GM19238 (cell line): ENCODE measurements around the gene DALRD3.

Experiments used
- DNase-seq: peaks from one replicate; pipeline ENCODE4 v3.0.0; 2011; ENCODE audit warnings: low spot score; ENCODE audit not compliant: insufficient read length

DALRD3 gene, protein sequence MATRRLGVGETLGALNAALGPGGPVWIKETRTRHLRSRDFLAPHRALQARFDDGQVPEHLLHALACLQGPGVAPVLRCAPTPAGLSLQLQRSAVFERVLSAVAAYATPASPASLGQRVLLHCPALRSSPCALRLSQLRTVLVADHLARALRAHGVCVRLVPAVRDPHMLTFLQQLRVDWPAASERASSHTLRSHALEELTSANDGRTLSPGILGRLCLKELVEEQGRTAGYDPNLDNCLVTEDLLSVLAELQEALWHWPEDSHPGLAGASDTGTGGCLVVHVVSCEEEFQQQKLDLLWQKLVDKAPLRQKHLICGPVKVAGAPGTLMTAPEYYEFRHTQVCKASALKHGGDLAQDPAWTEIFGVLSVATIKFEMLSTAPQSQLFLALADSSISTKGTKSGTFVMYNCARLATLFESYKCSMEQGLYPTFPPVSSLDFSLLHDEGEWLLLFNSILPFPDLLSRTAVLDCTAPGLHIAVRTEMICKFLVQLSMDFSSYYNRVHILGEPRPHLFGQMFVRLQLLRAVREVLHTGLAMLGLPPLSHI

DNA sequence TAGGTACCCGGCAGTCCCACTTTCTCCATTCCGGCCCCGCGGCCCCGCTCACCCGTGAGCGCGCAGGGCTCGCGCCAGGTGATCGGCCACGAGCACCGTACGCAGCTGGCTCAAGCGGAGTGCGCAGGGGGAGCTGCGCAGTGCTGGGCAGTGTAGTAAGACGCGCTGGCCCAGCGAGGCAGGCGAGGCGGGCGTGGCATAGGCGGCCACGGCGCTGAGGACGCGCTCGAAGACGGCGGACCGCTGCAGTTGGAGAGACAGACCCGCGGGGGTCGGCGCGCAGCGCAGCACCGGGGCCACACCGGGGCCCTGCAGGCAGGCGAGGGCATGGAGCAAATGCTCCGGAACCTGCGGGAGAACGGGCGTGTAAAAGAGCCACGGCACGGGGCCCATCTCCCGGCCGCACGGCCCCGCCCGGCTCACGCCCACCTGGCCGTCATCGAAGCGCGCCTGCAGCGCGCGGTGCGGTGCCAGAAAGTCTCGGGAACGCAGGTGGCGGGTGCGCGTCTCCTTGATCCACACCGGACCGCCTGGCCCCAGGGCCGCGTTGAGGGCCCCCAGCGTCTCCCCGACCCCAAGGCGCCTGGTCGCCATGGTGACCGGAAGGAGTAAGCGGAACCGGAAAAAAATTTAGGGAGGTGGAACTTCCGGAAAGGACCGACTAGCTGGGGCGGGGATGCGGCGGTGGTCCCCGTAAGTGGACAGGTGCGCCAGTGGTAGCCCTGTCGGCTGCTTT is at the start of gene DALRD3:
Gene DALRD3, minus strand, starts transcription at position 610 of the 736 bp plus-strand sequence. Its CDS starts 16 bp downstream, at position 594.
- DNase-seq, result peak; percentile 62

DNA sequence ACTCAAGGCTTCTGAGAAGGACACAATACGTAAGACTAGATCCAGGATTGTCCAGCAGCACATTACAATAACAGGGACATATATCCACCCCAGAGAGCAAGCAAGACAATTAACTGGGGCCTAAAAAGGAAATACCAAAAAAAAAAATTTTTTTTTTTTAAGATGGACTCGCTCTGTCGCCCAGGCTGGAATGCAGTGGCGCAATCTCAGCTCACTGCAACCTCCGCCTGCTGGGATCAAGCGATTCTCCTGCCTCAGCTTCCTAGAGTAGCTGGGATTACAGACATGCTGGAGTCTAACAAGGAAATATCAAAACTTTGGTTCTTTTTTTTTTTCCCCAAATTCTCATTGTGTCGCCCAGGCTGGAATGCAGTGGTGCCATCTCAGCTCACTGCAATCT is 39.6 kb upstream of the DALRD3 start:
- DNase-seq, result no peak

DNA sequence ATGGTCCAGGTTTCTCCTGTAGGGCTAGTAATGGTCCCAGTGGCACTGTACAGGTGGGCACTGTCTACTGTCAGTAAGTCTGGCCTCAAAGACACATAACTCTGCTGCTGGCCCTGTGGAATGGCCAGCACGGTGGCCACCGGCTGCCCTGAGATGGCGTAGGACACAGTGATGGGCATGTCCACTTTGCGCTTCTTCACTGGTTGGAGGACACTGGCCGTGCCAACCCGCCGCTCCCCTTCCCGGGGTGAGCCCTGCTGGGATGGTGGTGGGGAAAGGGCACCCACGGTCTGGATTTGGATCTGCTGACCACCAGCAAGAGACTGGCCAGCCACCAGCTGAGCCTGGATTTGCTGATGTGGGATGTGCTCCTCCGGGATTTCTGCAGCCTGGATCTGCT is 38.9 kb upstream of the DALRD3 start:
- DNase-seq, result no peak

DNA sequence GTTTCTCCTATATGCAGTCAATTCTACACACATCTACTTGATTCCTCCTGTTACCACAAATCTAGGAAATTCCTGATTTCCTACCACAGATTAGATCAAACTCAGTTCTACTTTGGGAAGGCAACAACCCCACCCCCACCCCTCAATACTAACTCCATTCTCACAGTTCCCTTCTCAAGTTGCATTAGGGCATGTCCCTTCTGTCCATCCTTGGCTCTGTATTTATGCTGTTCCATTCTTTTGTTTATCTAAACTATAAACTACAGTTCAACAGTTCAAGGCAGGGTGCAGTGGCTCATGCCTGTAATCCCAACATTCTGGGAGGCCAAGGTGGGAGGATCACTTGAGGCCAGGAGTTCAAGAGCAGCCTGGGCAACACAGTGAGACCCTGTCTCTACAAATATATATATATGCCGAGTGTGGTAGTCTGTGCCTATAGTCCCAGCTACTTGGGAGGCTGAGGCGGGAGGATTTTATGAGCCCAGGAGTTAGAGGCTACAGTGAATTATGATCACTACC is 36.0 kb upstream of the DALRD3 start:
- DNase-seq, result no peak

DNA sequence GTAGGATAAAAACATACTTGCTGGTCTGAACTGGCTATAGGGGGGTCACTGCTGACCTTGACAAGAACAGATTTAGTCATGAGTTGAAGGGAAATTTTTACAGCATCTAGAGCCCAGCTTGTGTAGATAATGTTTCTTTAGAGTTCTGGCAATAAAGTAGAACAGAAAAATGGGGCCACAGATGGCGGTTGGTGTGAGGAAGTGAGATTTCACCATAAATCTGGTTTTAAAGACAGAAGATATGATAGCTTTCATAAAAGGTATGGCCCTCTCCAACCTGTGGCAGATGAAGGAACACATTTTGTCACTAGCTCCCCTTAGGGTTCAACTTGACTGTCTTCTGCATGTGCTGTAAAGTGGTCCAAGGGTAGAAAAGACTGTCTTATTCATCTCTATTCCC is 35.2 kb upstream of the DALRD3 start:
- DNase-seq, result no peak

DNA sequence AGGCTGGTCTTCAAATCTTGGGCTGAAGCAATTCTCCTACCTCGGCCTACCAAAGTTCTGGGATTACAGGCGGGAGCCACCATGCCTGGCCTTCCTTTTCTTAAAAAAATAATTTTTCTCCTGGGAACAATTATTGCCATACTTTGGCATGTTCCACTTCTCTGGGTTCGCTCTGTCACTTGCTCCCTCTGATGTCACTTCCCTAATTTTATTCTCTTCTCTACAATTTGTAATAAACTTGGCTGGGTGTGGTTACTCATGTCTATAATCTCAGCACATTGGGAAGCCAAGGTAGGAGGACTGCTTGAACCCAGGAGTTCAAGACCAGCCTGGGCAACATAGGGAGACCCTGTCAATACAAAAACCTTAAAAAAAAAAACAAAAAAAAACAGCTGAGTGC is 16.9 kb upstream of the DALRD3 start:
- no peak for DNase-seq

DNA sequence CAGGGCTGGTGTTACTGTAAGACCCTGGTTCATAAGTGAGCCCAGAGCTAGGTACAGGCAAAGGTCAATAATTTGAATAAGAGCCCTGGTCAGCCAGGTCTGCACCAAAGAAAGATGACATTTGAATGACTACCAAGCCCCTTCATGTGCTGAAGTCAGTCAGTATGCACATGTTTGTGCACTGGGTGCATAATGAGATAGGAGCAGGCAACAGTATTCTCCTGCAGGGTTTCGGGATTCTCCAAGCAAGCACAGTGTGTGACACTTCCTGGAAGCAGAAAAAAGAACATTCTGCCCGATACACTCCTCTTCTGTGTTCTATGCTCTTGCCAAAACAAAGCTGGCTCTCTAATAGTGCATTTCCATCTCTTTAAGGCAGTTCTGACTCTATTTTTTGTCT is 16.3 kb upstream of the DALRD3 start:
- no peak for DNase-seq

DNA sequence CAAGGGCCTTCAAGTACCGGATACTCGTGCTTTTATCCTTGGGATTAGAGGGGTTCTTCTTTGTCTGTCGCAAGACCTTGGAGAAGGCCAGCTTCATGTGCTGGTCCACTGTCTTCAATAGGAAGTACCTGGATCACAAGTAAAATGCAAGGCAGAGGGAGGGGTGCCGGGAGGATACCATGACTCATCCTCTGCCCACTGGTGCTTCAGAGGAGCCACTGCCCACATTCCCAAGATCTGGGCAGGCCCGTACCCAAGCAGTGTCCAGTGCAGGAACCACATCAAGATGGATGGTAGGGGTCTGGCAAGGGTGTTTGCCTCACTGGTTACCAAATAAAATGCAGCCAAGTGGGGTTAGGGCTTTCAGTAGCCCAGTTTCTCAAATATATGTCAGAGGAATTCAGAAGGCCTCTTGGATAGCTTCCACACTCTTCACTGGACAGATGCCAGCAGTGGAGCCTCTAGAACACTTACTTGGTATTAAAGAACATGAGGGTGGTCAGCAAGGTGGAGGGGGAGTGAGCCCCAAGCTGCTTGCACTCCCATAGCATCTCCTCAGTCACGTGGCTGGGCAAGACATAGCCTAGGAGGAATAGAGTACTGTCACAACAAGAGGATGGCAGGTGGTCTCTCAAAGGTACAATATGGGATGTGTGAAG is 14.4 kb upstream of the DALRD3 start:
- no peak for DNase-seq

DNA sequence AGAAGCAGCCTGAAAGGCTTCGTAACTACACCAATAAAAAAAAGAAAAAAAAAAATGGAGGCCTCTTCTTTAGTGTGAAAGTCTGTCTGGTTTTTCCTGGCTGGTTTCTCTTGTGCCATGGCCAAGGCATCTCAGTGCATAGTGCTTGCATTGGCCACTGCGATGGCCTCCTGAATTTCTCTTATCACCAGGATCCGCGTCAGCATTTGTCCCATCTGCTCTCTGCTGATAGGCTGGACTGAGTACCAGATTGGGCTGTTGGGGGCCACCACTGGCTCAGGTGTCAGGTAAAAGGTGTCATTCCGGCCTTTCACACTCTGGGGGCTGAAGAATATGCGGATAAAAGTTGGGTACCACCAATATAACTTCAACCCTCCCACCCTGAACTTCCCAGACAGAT is 11.9 kb upstream of the DALRD3 start:
- no peak for DNase-seq

DNA sequence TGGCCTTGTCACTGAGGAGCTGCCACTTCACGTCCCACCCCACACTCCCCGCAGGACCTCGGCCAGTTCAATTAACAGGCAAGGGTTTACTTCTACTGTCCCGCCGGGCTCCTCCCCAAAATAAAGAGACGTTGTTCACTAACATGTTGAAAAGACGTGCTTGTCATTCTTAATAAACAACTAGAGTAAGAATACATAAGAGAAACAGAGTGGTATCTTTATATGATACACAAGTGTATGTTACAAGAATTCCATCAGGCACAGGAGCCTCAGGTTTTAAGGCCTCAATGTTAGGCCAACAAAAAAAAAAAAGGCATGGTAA is 11.1 kb upstream of the DALRD3 start:
- no peak for DNase-seq

DNA sequence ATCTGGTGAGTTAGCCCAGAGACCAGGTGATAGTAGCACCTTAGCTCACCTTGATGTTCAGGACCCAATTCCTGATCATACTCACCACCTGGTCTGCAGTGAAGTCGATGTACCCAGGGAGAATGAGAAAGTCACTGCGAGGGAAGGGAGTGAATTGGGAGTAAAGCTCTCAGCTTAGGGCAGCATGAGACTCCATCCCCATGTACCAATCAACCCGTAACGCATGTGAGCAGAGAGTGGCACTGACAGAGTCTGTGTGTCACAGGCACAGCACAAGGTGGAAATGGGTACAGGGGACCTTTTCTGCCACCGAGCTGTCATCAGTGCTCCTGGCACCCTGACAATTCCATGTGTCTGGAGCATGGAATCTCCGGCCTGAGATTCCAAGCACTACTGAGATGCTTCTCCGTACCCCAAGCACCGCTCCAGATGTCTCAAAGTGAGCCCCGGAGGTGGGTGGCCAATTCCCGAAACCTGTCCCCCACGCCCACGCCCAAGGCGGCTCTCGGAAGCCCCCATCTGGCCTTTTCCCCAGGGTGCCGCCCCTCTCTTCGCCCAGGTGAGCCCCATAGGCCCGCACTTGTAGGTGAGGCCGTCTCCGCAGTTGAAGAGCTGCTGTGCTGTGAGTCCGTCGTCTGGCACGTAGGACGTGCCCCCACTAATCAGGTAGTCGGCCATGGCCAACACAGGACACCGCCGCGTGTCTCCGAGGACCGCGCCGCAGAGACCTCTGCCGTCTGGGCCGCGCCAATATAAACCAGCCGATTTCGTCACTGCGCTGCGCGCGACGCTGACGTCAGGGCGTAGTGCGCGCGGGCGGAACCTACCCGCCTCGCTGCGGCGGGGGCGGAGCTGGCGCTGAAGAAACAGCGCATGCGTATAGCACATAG is 10.5 kb upstream of the DALRD3 start, which contains the start of gene IMPDH2:
Gene IMPDH2, minus strand, starts transcription at position 726 of the 890 bp plus-strand sequence. Its CDS starts 48 bp downstream, at position 678.
- peak; percentile 70 for DNase-seq

DNA sequence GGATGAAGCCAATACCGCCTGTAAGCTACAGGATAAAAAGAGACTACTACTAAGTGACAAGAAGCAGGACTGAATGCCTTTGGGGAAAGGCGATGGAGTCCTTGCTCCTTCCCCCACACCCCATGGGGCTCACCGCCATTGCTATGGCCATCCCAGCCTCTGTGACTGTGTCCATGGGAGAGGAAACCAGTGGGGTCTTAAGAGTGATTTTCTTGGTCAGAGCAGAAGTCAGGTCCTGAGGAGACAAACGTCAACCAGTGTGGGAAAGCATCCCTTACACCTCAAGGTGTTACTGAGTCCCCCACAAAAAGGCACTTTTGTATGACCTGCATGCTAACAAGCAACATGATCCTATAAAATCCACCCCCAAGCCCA is 9.9 kb upstream of the DALRD3 start:
- DNase-seq, result no peak

DNA sequence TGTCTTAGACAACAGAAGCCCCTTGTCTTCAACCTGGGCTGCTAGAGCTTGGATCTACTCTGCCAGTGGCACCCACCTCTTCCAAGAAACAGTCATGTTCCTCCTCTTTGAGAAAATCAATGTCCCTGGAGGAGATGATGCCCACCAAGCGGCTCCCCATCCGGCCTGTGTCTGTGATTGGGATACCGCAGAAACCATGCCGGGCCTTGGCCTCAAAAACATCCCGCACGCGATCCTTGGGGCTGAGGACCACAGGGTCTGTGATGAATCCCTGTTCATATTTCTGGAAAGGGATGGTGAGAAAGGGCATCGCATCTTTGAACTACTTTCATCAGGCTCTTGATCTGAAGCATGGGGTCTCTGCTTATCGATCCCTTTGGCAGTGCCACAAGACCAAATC is 9.3 kb upstream of the DALRD3 start:
- no peak for DNase-seq

DNA sequence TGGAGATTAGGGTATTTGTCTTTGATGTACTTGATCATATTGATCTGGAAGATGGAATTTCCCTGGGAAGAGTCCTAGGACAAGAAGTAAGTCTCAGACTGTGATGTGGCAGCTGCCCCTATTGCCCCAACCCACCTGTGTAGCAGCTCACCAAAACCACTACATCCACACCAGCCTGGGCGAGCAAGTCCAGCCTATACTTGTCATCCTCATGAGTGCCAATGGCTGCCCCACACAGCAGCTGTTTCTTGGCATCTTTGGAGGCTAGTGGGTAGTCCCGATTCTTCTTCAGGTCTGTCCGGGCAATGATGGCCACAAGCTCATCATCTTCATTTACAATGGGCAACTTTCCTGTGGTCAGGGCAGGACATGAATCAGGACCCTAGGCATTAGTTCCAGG is 8.2 kb upstream of the DALRD3 start:
- DNase-seq, result no peak

DNA sequence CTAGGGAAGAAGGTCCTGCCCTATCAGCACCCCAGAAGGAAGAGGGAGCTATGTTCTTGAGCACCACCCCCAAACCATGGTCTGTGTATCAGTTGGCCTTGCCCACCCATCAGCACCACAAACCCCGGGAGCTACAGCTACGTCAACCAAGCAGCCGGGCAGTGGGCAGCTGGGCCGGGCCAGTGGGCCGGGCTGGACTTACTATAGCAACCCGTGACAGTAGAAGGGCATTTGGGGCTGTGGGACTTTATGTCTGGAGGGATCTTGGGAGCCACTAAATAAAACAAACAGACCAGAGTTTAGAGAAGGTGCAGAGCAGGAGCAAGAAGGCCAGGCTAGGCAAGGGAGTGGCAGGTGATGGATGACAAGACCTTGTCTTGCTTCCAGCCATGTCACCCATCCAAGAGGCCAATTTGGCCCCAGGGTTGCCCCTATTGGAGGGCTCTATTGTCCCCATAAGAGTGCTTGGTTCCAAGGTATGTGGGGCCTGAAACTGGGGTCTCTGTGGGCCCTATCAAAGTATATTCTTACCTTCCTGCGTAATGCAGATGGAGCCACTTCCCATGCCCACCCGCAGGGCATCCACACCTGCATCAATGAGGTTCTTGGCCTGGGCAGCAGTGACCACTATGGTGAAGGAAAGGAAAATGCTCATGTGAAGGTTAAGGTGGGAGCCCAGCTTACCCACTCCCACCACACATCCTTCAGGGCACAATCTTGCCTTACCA is 7.6 kb upstream of the DALRD3 start:
- no peak for DNase-seq

DNA sequence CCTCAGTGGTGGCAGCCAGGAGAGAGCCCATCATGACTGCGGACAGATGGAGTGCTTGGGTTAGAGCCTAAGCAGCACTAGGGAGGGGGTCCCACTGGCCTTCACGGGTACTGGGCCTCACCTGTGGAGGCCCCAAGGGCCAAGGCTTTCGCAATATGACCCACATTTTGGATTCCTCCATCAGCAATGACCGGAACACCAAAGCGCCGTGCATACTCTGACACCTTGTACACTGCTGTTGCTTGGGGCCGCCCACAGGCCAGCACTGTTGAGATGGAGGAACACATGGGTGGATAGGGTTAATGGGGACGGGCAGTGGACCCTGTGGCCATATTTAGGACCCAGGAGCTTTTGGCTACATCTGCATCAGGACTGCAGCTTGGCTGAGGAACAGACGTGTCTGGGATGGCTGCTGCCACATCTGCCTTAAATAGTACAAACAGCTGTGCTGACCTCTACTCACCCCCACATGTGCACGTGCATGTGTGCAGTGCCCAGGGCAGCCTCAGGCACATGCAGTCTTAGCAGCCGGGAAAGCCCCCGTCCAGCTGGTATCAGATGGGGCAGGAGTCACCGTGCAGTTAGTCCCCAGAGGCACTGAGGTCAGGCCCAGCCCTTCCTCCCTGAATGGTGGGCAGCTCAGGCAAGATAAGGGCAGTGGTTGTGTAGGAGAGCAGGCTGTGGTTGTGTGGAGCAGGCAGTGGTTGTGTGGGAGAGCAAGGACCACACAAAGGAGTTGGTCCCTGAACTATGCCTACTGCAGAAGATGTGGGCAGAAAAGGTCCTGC is 6.8 kb upstream of the DALRD3 start:
- no peak for DNase-seq

DNA sequence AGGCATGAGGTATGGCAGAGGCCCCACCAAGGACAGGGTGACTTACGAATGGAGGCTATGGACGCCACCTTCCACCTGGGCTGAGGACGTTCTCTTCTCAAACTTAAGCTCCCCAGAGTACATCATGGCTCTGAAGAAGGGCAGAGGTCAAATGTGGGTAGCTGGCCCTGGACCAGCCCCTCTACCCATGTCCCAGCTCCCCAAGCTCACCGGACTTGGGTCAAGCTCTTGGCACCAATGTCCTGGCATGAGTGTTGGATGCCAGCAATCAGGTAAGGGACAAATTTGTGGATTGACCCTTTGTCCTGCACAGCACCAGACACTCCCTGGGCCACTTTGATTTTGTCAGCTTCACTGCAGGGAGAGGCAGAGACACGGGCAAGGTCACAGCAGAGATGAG is 6.1 kb upstream of the DALRD3 start:
- DNase-seq, result no peak

DNA sequence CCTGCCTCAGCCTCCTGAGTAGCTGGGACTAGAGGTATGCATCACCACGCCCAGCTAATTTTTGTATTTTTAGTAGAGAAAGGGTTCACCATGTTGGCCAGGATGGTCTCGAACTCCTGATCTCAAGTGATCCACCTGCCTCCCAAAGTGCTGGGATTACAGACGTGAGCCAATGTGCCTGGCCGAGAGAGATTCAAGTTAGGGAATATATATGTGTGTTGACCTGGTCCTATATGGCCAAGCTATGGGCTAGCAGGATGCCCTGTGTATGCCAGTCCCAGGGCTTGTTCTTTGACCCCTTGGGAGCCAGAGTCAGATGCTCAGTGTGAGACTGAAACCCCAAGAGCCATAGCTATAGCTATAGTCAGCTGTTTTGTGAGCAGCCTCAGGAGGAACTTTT is 5.4 kb upstream of the DALRD3 start:
- no peak for DNase-seq

DNA sequence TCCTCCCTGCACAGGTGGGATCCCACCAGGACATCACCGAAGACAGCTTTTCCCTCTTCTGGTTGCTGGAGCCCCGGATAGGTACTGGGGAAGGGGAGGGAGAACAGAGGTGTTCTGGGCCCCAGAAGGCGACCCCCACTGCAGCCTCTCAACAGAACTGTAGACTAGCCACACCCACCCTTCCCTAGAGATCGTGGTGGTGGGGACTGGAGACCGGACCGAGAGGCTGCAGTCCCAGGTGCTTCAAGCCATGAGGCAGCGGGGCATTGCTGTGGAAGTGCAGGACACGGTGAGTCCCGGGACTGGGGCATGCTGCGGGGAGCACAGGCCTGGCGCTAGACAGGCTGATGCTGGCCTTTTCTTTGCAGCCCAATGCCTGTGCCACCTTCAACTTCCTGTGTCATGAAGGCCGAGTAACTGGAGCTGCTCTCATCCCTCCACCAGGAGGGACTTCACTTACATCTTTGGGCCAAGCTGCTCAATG is 4.3 kb upstream of the DALRD3 start:
- DNase-seq, result no peak
